NCI-H748 (cell line): ENCODE results near the gene HS6ST1.
A peak's percentile ranks its signal among the peaks of the same experiment; 100 is the strongest.

Source experiments
- DNase-seq: peaks from one replicate; lab custom pipeline; 2025; ENCODE audit not compliant: unreplicated experiment; lab: John Stamatoyannopoulos, UW

HS6ST1 gene

GRCh38 chr2:128250229-128251025, 68.2 kb downstream of the HS6ST1 start:
- no peak for DNase-seq

- DNase-seq: no peak
Measured at GRCh38 chr2:128249555-128249954, 69.1 kb downstream of the HS6ST1 start.

DNA sequence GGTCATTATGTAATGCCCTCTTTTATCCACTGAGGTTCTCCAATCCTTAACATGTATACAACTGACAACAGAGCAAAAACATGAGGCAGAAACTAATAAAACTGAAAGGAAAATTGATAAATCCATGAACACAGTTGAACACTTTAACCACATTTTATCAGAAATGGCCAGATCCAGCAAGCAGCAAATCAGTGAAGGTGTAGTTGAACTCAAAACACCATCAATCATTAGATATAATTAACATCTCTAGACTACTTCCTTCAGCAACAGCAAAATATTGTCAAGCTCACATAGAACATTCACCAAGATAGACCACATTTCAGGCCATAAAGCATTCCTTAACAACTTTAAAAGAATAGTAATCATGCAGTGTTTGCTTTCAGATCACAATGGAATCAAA, 72.9 kb downstream of the HS6ST1 start:
- DNase-seq: no peak

GRCh38 chr2:128241896-128242295, 76.8 kb downstream of the HS6ST1 start:
- DNase-seq: no peak

DNA sequence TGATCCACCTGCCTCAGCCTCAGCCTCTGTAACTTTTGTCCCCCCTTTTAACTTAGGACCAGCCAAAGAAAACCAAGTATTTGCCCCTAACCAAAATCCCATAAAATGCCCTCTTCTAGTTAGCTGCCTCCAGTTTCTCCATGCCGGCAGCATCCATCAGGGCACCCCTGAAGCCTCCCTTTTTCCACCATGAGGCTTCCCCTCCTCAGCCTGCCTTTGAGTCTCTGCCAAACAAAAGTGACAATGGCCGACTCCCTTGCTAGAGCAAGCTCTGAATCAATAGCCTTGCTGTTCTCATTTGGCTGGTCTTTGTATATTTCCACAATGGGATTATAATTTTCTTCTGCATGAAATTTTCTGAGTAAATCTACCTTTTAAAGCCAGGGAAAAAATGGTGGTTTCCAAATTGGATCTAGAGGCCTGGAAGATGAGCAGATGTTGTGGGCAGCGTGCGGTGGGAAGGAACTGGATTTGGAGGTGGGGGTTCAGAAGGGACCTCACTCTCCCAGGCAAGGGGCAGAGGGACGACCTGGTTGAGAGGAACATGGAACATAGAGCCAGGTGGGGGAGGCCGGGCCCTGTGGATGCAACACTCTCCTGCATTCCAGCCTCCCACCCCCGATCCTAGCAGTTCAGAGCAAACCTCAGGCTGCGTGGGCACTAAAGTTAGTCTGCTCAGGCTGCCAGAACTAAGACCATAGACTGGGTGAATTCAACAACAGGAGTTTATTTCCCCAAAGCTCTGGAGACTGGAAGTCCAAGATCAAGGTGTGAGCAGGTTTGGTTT, 80.6 kb downstream of the HS6ST1 start:
- DNase-seq: no peak

DNA sequence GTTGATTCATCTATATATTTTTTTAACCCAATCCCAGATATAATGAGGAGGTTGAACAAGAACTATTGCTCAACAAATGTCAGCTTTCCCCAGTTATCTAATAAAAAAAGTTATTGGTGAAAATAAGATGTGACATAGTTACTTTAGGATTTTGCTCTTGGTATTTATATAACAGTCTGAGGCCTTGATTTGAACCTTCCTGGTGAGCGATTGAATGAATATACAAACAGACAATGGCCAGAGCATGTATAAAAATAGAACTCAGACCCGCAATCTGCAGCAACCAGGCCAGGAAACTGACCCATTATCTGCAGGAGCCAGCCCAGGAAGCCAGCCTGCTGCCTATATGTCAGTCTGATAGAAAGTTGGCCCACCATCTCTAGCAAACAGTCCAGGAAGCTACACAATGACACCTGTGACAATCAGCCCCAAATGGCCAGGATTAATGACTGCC, 81.6 kb downstream of the HS6ST1 start:
- DNase-seq: no peak

- DNase-seq: no peak
Measured at GRCh38 chr2:128236491-128237035, 82.1 kb downstream of the HS6ST1 start.

- DNase-seq: no peak
Measured at GRCh38 chr2:128235581-128235980, 83.1 kb downstream of the HS6ST1 start.

DNA sequence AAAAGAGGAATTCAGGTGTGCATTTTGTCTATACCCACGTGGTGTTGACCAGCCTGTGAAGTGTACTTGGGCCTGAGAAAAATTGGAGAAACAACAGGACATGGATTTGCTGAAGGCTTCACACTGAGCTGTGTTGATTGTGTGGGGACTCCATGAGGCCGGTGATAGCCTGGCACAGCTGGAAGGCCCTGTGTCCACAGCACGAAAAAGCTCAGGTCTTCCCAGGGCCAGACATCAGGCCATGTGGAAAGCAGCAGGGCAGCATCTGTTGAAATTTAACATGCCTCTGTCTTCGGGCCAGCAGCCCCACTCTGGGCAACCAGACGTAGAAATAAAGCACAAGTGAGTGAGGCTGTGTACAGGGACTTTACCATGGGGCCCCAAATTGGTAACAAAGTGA, 84.1 kb downstream of the HS6ST1 start:
- DNase-seq: peak; percentile 60

- DNase-seq: peak; percentile 68
Measured at GRCh38 chr2:128233790-128234395, 84.8 kb downstream of the HS6ST1 start.

- peak; percentile 76 for DNase-seq
Measured at GRCh38 chr2:128232965-128233789, 85.5 kb downstream of the HS6ST1 start.

- peak; percentile 86 for DNase-seq
Measured at GRCh38 chr2:128228894-128229293, 89.8 kb downstream of the HS6ST1 start.

GRCh38 chr2:128227862-128228261, 90.8 kb downstream of the HS6ST1 start:
- no peak for DNase-seq

GRCh38 chr2:128219891-128220290, 98.8 kb downstream of the HS6ST1 start:
- no peak for DNase-seq

- DNase-seq: no peak
Measured at GRCh38 chr2:128217671-128218070, 101.0 kb downstream of the HS6ST1 start.

GRCh38 chr2:128215897-128216642, 102.6 kb downstream of the HS6ST1 start:
- DNase-seq: no peak
